Osteocyte (in vitro differentiated cells): ENCODE measurements around the gene FBXL4. TPM values are rescaled to one million over a fixed set of nuclear protein-coding genes. Genes with fewer than 3 reads are reported as not detected.
A peak's percentile ranks its signal among the peaks of the same experiment; 100 is the strongest.

Experiments
- DNase-seq: peaks from one replicate; pipeline ENCODE4 v3.0.0; 2021; ENCODE audit warnings: mixed read lengths; ENCODE audit not compliant: unreplicated experiment; ENCODE audit errors: extremely low spot score
- H3K27ac Mint-ChIP-seq: one replicate; pipeline ENCODE4 v1.8.0; 2021; ENCODE audit warnings: mild to moderate bottlenecking, mixed read lengths; ENCODE audit not compliant: unreplicated experiment
- H3K27me3 Mint-ChIP-seq: one replicate; pipeline ENCODE4 v1.8.0; 2021; ENCODE audit warnings: mixed read lengths; ENCODE audit not compliant: unreplicated experiment
- H3K36me3 Mint-ChIP-seq: one replicate; pipeline ENCODE4 v1.8.0; 2021; ENCODE audit warnings: mixed read lengths; ENCODE audit not compliant: unreplicated experiment
- H3K4me1 Mint-ChIP-seq: one replicate; pipeline ENCODE4 v1.8.0; 2021; ENCODE audit warnings: mixed read lengths; ENCODE audit not compliant: unreplicated experiment
- H3K4me3 Mint-ChIP-seq: one replicate; pipeline ENCODE4 v1.8.0; 2021; ENCODE audit warnings: mild to moderate bottlenecking, moderate library complexity, mixed read lengths; ENCODE audit not compliant: unreplicated experiment
- H3K9me3 Mint-ChIP-seq: one replicate; pipeline ENCODE4 v1.8.0; 2021; ENCODE audit warnings: mixed read lengths; ENCODE audit not compliant: unreplicated experiment
- total RNA-seq: library from RNA; stranded (reverse); gene quantifications from 2 replicates; pipeline ENCODE4 v1.2.1, GENCODE V29; 2021
- TF ChIP-seq, protein P1 (sequence below): fragments of 200-600 bp; sonication (generic); IDR thresholded peaks from 2 replicates; pipeline ENCODE4 v1.5.0; 2021; ENCODE audit warnings: antibody characterized with exemption, mild to moderate bottlenecking, moderate library complexity

The FBXL4 gene
- total RNA-seq, 1 donor from 2014 or later: 16.6 TPM

GRCh38 chr6:98946879-98947410 is 801 bp downstream of the FBXL4 start:
- peak overlapping the region; percentile 94 for H3K4me3 Mint-ChIP-seq
- H3K4me1 Mint-ChIP-seq: peaks cover 26% of the 10 kb centered on the region
- H3K36me3 Mint-ChIP-seq: peaks cover 3% of the 10 kb centered on the region
- peak overlapping the region; percentile 80 for H3K27ac Mint-ChIP-seq
- peaks cover 24% of the 10 kb centered on the region for H3K9me3 Mint-ChIP-seq
- peaks cover 12% of the 10 kb centered on the region for H3K27me3 Mint-ChIP-seq
- TF ChIP-seq, protein P1, sequence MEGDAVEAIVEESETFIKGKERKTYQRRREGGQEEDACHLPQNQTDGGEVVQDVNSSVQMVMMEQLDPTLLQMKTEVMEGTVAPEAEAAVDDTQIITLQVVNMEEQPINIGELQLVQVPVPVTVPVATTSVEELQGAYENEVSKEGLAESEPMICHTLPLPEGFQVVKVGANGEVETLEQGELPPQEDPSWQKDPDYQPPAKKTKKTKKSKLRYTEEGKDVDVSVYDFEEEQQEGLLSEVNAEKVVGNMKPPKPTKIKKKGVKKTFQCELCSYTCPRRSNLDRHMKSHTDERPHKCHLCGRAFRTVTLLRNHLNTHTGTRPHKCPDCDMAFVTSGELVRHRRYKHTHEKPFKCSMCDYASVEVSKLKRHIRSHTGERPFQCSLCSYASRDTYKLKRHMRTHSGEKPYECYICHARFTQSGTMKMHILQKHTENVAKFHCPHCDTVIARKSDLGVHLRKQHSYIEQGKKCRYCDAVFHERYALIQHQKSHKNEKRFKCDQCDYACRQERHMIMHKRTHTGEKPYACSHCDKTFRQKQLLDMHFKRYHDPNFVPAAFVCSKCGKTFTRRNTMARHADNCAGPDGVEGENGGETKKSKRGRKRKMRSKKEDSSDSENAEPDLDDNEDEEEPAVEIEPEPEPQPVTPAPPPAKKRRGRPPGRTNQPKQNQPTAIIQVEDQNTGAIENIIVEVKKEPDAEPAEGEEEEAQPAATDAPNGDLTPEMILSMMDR: no peak
- no peak for DNase-seq

GRCh38 chr6:98946266-98946878 is 1.4 kb downstream of the FBXL4 start:
- Mint-ChIP-seq H3K4me1 (peaks cover 31% of the 10 kb centered on the region), H3K9me3 (peaks cover 24% of the 10 kb centered on the region), H3K27ac (peak overlapping the region; percentile 80), H3K4me3 (peak overlapping the region; percentile 94), H3K27me3 (peaks cover 6% of the 10 kb centered on the region), H3K36me3 (peaks cover 3% of the 10 kb centered on the region)
- DNase-seq: no peak
- TF ChIP-seq, protein P1: no peak

- no peak for DNase-seq
- Mint-ChIP-seq H3K9me3 (peaks cover 23% of the 10 kb centered on the region), H3K4me3 (no peak overlapping the region), H3K4me1 (peaks cover 36% of the 10 kb centered on the region), H3K36me3 (peaks cover 5% of the 10 kb centered on the region), H3K27ac (no peak overlapping the region), H3K27me3 (peaks cover 2% of the 10 kb centered on the region)
- TF ChIP-seq, protein P1: no peak
Measured at GRCh38 chr6:98945311-98946115, 2.2 kb downstream of the FBXL4 start.

DNA sequence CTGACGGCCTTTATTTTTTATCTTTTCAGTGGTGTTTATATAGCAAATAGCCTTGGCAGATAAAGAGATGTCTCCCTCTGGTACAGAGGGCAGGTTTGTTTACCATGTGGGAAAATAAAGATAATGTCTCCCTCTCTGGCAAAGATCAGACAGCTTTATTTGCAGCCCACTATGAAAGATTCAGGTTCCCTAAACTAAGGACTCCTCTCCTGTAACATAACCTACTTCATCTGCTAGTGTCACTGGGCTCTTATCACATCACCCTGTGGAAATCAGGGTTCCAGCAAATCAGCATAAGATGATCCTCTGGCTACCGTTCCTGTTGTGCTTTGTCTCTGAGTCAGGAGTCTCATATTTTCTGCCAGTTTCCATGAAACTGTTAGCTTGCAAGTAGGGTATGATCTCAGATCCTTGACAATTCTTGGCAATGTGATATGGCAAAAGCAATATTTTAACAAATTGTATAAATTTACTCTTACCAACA is 3.1 kb downstream of the FBXL4 start:
- TF ChIP-seq, protein P1: no peak
- no peak for DNase-seq
- H3K9me3 Mint-ChIP-seq: peaks cover 20% of the 10 kb centered on the region
- H3K4me3 Mint-ChIP-seq: no peak overlapping the region
- H3K4me1 Mint-ChIP-seq: peaks cover 36% of the 10 kb centered on the region
- peaks cover 8% of the 10 kb centered on the region for H3K36me3 Mint-ChIP-seq
- no peaks in the 10 kb centered on the region for H3K27me3 Mint-ChIP-seq
- H3K27ac Mint-ChIP-seq: no peak overlapping the region

- Mint-ChIP-seq H3K36me3 (peaks cover 13% of the 10 kb centered on the region), H3K4me3 (no peak overlapping the region), H3K9me3 (peaks cover 20% of the 10 kb centered on the region), H3K27me3 (no peaks in the 10 kb centered on the region), H3K27ac (no peak overlapping the region), H3K4me1 (peaks cover 36% of the 10 kb centered on the region)
- DNase-seq: no peak
- TF ChIP-seq, protein P1: no peak
Measured at GRCh38 chr6:98944168-98944567, 3.6 kb downstream of the FBXL4 start.
